Measurements from ENCODE around the gene HDGFL1.

DNA sequence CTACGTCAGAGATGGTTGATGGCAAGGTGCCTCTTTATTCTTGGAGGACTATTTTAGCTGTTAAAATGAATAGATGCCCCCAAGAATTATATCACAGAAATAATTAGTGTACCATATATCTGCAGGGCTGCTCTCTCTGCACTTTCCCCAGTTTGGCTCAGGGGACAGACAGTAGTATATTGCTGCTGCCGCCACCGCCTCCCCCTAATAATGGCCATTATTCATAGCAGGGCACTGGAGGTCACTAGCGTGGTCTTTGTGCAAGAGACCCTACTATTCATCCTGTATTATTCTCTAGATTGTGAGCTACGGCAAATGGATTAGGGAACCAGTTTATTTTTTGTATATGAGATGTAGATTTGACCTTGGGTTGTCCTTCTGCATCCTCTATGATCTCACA is 11.0 kb downstream of the HDGFL1 start:
- TF ChIP-seq, protein P1, sequence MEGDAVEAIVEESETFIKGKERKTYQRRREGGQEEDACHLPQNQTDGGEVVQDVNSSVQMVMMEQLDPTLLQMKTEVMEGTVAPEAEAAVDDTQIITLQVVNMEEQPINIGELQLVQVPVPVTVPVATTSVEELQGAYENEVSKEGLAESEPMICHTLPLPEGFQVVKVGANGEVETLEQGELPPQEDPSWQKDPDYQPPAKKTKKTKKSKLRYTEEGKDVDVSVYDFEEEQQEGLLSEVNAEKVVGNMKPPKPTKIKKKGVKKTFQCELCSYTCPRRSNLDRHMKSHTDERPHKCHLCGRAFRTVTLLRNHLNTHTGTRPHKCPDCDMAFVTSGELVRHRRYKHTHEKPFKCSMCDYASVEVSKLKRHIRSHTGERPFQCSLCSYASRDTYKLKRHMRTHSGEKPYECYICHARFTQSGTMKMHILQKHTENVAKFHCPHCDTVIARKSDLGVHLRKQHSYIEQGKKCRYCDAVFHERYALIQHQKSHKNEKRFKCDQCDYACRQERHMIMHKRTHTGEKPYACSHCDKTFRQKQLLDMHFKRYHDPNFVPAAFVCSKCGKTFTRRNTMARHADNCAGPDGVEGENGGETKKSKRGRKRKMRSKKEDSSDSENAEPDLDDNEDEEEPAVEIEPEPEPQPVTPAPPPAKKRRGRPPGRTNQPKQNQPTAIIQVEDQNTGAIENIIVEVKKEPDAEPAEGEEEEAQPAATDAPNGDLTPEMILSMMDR (IDR thresholded peaks at IDR 0.05): no peak
- TF ChIP-seq POLR2A (IDR thresholded peaks at IDR 0.05): no peak
